Fibroblast of lung (primary cell): ENCODE measurements around the gene LRRD1.

Experiments used
- EZH2 ChIP-seq: IDR thresholded peaks from 2 replicates; pipeline ENCODE4 v1.5.1; 2012; ENCODE audit warnings: low read length, control low read depth, mild to moderate bottlenecking; ENCODE audit errors: missing control alignments
- TF ChIP-seq, protein P1 (sequence below), 2 donors: IDR thresholded peaks in 1 of 2; conservative IDR thresholded peaks in 1 of 2; 1 replicate in 1 of 2; 2 replicates in 1 of 2; pipeline ENCODE4 v1.5.1; 2011 to 2012; ENCODE audit warnings: low read length in 2 of 2, control low read depth in 1 of 2, inconsistent platforms in 1 of 2, low read depth in 1 of 2, mild to moderate bottlenecking in 1 of 2

GRCh38 chr7:92156990-92157389 is 22.0 kb downstream of the LRRD1 start:
- TF ChIP-seq, protein P1, sequence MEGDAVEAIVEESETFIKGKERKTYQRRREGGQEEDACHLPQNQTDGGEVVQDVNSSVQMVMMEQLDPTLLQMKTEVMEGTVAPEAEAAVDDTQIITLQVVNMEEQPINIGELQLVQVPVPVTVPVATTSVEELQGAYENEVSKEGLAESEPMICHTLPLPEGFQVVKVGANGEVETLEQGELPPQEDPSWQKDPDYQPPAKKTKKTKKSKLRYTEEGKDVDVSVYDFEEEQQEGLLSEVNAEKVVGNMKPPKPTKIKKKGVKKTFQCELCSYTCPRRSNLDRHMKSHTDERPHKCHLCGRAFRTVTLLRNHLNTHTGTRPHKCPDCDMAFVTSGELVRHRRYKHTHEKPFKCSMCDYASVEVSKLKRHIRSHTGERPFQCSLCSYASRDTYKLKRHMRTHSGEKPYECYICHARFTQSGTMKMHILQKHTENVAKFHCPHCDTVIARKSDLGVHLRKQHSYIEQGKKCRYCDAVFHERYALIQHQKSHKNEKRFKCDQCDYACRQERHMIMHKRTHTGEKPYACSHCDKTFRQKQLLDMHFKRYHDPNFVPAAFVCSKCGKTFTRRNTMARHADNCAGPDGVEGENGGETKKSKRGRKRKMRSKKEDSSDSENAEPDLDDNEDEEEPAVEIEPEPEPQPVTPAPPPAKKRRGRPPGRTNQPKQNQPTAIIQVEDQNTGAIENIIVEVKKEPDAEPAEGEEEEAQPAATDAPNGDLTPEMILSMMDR (conservative IDR thresholded peaks at IDR 0.05 in 1 of 2, IDR thresholded peaks at IDR 0.05 in 1 of 2; ENCODE audit: low read depth in 1 of 2, low read length in 2 of 2) = no peak
- TF ChIP-seq EZH2 = no peak
